NCI-H226 (cell line): ENCODE results near the gene FGB.

ENCODE experiments used
- DNase-seq: peaks from one replicate; pipeline ENCODE4 v3.0.0-alpha.2; 2015

FGB gene

GRCh38 chr4:154597798-154598774 lies 35.3 kb downstream of the FGB start:
- DNase-seq: no peak

DNA sequence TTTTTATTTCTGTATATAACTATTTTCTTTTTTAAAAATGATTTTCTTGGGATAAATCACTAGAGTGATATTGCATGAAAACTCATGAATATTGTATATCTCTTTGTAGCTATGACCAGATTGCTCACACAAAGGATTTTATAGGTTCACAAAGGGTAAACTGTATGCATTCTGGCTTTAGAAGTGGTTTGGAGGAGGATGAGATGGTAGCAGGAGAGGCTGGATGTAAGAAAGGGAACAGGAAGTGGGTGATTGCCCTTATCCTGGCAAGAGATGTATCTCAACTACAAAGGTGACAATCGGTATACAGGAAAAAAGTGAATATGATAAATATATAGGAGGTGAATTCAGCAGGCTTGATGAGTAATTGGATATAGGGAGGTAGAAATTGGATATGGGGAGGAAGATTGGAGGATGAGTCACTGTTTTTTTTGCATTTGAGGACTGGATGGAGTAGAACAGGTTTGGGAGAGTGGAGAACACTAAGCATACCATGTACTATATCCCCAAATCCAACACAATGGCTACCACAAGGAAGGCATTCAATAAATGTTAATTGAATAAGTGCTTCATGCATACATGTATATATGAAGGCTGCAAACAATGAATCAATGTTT lies 39.7 kb downstream of the FGB start:
- DNase-seq: peak; percentile 25

- DNase-seq: no peak
Measured at GRCh38 chr4:154603033-154603943, 40.5 kb downstream of the FGB start.

- no peak for DNase-seq
Measured at GRCh38 chr4:154604696-154605200, 41.9 kb downstream of the FGB start.

GRCh38 chr4:154606728-154607723 lies 44.2 kb downstream of the FGB start:
- no peak for DNase-seq

GRCh38 chr4:154608361-154609252 lies 45.8 kb downstream of the FGB start:
- DNase-seq: no peak

GRCh38 chr4:154609532-154609931 lies 46.7 kb downstream of the FGB start:
- DNase-seq: no peak

DNA sequence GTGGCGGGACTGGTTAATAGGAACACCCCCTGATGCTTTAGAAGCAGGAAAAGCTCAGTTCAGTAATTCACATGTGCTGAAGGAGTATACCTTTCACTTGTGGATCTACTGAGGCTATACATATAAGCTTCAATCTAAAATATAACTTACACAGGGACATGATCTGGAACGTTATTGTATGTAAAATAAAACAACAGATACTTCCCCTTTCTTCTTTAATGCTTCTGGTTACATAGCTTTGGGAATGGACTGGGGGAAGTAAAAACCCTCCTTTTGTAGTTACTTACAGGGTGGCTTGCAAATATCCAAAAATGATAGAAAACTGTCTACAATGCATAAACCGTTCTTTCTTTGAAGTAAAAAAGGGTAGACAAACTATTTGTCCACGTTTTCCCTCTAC lies 47.8 kb downstream of the FGB start:
- no peak for DNase-seq

- no peak for DNase-seq
Measured at GRCh38 chr4:154611833-154612232, 49.0 kb downstream of the FGB start.

GRCh38 chr4:154612472-154613414 lies 49.9 kb downstream of the FGB start, which contains the start of gene FGG:
TSS of gene FGG (minus strand) at chr4:154612656. CDS start at chr4:154612609, 47 bp downstream.
- DNase-seq: no peak

- no peak for DNase-seq
Measured at GRCh38 chr4:154614306-154614705, 51.5 kb downstream of the FGB start.

DNA sequence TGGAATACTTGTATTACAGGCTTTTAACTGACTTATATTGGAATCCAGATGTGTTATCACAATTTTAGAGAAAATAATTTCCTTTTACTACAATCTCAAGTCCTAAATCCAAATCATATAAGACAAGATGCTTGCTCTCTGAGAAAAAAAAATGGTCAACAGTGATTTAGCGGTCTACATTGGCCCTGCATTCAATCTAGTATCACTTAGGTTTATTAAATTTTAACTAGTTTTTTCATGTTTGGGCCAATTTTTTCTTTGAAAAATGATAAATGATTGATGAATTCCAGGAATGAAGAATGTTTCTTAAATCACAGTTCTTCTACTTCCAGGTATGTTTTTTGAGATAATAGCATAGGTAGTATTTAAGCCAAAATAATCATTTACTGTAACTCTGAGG lies 52.4 kb downstream of the FGB start:
- no peak for DNase-seq

- no peak for DNase-seq
Measured at GRCh38 chr4:154616287-154616686, 53.5 kb downstream of the FGB start.

DNA sequence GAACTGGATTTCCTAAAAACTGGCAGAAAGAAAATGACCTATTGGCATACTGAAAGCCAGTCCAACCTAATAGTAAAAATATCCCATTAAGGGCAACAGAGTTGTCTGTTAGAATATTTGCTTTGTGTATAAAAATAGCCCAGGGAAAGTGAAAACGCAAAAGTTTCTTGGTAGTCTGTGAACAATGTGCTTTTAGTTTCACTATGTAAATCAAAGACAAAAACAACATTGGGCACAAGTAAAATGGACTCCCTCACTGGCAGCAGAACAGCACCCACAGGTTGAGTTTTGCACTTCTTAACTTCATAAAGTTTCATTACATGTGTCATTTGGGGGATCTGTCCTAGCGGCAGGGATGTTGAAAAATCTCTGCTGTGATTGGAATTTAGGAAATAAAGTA lies 53.9 kb downstream of the FGB start:
- DNase-seq: no peak

GRCh38 chr4:154617820-154618317 lies 55.1 kb downstream of the FGB start:
- DNase-seq: no peak

DNA sequence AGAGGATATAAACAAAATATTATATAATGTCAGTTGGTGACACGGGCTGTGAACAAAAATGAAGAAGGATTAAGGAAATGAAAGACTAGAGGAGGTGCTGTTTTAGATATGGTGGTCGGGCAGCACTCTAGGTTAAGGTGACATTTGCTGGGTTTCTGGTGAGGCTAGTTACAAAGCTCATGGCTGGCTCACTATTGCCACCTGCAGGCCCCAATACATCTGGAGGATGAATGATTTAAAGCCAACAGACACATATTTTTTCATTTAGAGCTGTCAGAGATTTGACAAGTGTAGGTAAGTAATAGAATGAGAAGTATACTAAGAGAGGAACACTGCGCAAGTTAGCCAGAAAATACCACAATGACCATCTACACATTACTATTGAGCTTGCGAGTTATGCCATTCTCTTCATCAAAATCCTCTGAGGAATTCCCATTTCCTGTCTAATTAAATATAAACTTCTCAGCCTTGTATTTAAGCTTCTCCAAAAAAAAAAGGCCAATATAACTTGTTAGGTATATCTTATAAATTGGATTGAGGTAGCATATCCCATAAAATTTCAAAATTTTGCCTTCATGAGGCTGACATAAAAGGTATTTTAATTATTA lies 56.0 kb downstream of the FGB start:
- peak; percentile 10 for DNase-seq

DNA sequence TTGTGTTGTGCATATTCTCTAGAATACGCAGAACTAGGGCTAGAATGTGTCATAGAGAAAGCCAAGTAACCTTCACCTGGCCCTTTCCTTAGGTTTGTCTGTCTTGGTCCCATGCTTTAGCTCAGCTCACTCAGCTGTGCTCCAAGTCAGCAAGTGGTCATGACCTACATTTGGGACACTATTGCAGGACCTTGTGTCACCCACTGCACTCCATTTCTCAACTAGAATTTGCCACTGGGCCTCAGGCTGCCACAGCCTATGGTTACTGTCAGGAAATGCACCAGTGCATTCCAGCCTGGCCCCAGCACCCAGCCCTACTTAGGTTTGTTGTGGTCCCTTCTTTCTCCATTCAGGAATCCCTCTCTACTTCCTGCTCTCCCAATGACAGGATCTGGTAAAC lies 57.3 kb downstream of the FGB start:
- DNase-seq: no peak
